H1 (cell line): ENCODE data around the gene POU4F2. TPM values are rescaled to one million over a fixed set of nuclear protein-coding genes. Genes with fewer than 3 reads are reported as not detected.

Experiments used
- CTCF ChIA-PET: fragments of 300-600 bp; sonication (Branson Sonifier 250); formaldehyde crosslinking; loops from one replicate; lab custom pipeline; 2021; ENCODE audit not compliant: partially characterized antibody; lab: Charles Lee
- POLR2A ChIA-PET: fragments of 300-600 bp; sonication (Branson Sonifier 250); formaldehyde crosslinking; loops from one replicate; lab custom pipeline; 2021; ENCODE audit warnings: inconsistent platforms; ENCODE audit not compliant: partially characterized antibody; lab: Charles Lee
- DNase-seq, 2 experiments: peaks; one replicate each; pipeline versions ENCODE4 v3.0.0 to v3.0.0-alpha.2; 2010 to 2022; ENCODE audit warnings: low spot score in 2 of 2, low read depth in 1 of 2, mixed read lengths in 1 of 2
- FAIRE-seq: peaks from 2 replicates; lab custom pipeline; 2011; peaks lifted over from hg19 to GRCh38; lab: Jason Lieb, UNC
- H2AFZ ChIP-seq: 2 replicates; pipeline ENCODE4 v1.8.1; 2012; ENCODE audit warnings: low read length, inconsistent platforms
- H2AK5ac ChIP-seq: 2 replicates; pipeline ENCODE4 v1.6.1; 2013; ENCODE audit warnings: low read depth, low read length
- H2BK120ac ChIP-seq: replicated peaks from 2 replicates; pipeline ENCODE3; 2013; ENCODE audit warnings: low read depth, low read length, inconsistent platforms
- H2BK12ac ChIP-seq: 2 replicates; pipeline ENCODE4 v1.6.1; 2013; ENCODE audit warnings: low read depth, low read length
- H2BK15ac ChIP-seq: 2 replicates; pipeline ENCODE4 v1.6.1; 2013; ENCODE audit warnings: low read length
- H2BK20ac ChIP-seq: 2 replicates; pipeline ENCODE4 v1.6.1; 2013; ENCODE audit warnings: low read length
- H2BK5ac ChIP-seq: 2 replicates; pipeline ENCODE4 v1.6.1; 2013; ENCODE audit warnings: low read depth, low read length
- H3K14ac ChIP-seq: 2 replicates; pipeline ENCODE4 v1.6.1; 2013; ENCODE audit warnings: inconsistent platforms; ENCODE audit not compliant: insufficient read length
- H3K18ac ChIP-seq: 2 replicates; pipeline ENCODE4 v1.6.1; 2013; ENCODE audit warnings: low read length; ENCODE audit errors: extremely low read depth
- H3K23ac ChIP-seq: 2 replicates; pipeline ENCODE4 v1.6.1; 2013; ENCODE audit warnings: inconsistent platforms; ENCODE audit not compliant: insufficient read length
- H3K23me2 ChIP-seq: 2 replicates; pipeline ENCODE4 v1.6.1; 2013; ENCODE audit warnings: low read depth, low read length
- H3K27ac ChIP-seq: 2 replicates; pipeline ENCODE4 v1.6.1; 2011; ENCODE audit warnings: low read depth, low read length, inconsistent platforms
- H3K27me3 ChIP-seq, 4 experiments: replicated peaks in 1 of 4; 1 replicate in 1 of 4; 2 replicates in 3 of 4; pipeline versions ENCODE4 v1.6.1 to v1.8.1; 2011 to 2013; ENCODE audit warnings: low read length in 3 of 4, mild to moderate bottlenecking in 3 of 4, inconsistent platforms in 2 of 4, mixed read lengths in 2 of 4, moderate library complexity in 1 of 4; ENCODE audit not compliant: control insufficient read depth in 3 of 4, insufficient read depth in 3 of 4; ENCODE audit errors: extremely low read depth in 1 of 4
- H3K36me3 ChIP-seq, 4 experiments: 2 replicates each; pipeline versions ENCODE4 v1.6.1 to v1.8.1; 2011 to 2013; ENCODE audit warnings: mild to moderate bottlenecking in 4 of 4, low read length in 3 of 4, moderate library complexity in 2 of 4, control low read depth in 1 of 4, inconsistent platforms in 1 of 4; ENCODE audit not compliant: insufficient read depth in 4 of 4, control insufficient read depth in 2 of 4
- H3K4ac ChIP-seq: replicated peaks from 2 replicates; pipeline ENCODE3; 2013; ENCODE audit warnings: low read length, low read depth, mixed read lengths, inconsistent platforms; ENCODE audit not compliant: insufficient read length
- H3K4me1 ChIP-seq, 4 experiments: replicated peaks in 1 of 4; 1 replicate in 1 of 4; 2 replicates in 3 of 4; pipeline versions ENCODE4 v1.6.1 to v1.8.1; 2011 to 2013; ENCODE audit warnings: low read length in 3 of 4, inconsistent platforms in 2 of 4, mixed read lengths in 1 of 4; ENCODE audit not compliant: insufficient read depth in 4 of 4, control insufficient read depth in 3 of 4
- H3K4me2 ChIP-seq, 2 experiments: 2 replicates each; pipeline versions ENCODE4 v1.6.1 to v1.8.1; 2011 to 2013; ENCODE audit warnings: low read depth in 2 of 2, low read length in 2 of 2, control low read depth in 1 of 2, inconsistent platforms in 1 of 2, mild to moderate bottlenecking in 1 of 2; ENCODE audit not compliant: insufficient read depth in 1 of 2
- H3K4me3 ChIP-seq, 4 experiments: fragments of 200-600, 300-600 bp in 1 of 4; sonication (generic), shearing (Covaris generic), sonication (Bioruptor Twin) in 1 of 4; 2 replicates each; pipeline versions ENCODE4 v1.5.1 to v1.8.1; 2011 to 2016; ENCODE audit warnings: low read length in 4 of 4, low read depth in 3 of 4, control low read depth in 2 of 4, inconsistent platforms in 2 of 4, mild to moderate bottlenecking in 2 of 4, mixed read lengths in 1 of 4, moderate library complexity in 1 of 4; ENCODE audit not compliant: insufficient read depth in 2 of 4; ENCODE audit errors: extremely low read depth in 1 of 4
- H3K56ac ChIP-seq: replicated peaks from 2 replicates; pipeline ENCODE3; 2013; ENCODE audit warnings: low read depth, mild to moderate bottlenecking, mixed read lengths, low read length, inconsistent platforms; ENCODE audit not compliant: insufficient read length
- H3K79me1 ChIP-seq: 2 replicates; pipeline ENCODE4 v1.6.1; 2013; ENCODE audit warnings: low read depth, low read length, control low read depth
- H3K79me2 ChIP-seq, 2 experiments: 2 replicates each; pipeline versions ENCODE4 v1.6.1 to v1.8.1; 2012 to 2013; ENCODE audit warnings: low read length in 2 of 2, mild to moderate bottlenecking in 2 of 2, inconsistent platforms in 1 of 2; ENCODE audit not compliant: insufficient read depth in 2 of 2, control insufficient read depth in 1 of 2
- H3K9ac ChIP-seq, 4 experiments: replicated peaks in 1 of 4; 1 replicate in 1 of 4; 2 replicates in 3 of 4; pipeline versions ENCODE4 v1.6.1 to v1.8.1; 2011 to 2013; ENCODE audit warnings: low read depth in 3 of 4, low read length in 3 of 4, control low read depth in 2 of 4, mild to moderate bottlenecking in 2 of 4, moderate library complexity in 2 of 4, inconsistent platforms in 1 of 4; ENCODE audit errors: extremely low read depth in 1 of 4
- H3K9me3 ChIP-seq, 2 experiments: 2 replicates each; pipeline versions ENCODE4 v1.6.1 to v1.8.1; 2012 to 2013; ENCODE audit warnings: mild to moderate bottlenecking in 2 of 2, moderate library complexity in 2 of 2, control low read depth in 1 of 2, inconsistent platforms in 1 of 2, low read depth in 1 of 2, low read length in 1 of 2, mixed read lengths in 1 of 2; ENCODE audit not compliant: insufficient read depth in 2 of 2
- H4K20me1 ChIP-seq, 2 experiments: replicated peaks in 1 of 2; 2 replicates each; pipeline versions ENCODE3 to v1.8.1; 2011 to 2013; ENCODE audit warnings: inconsistent platforms in 2 of 2, low read length in 2 of 2, mild to moderate bottlenecking in 1 of 2; ENCODE audit not compliant: insufficient read depth in 2 of 2, control insufficient read depth in 1 of 2
- H4K5ac ChIP-seq: 2 replicates; pipeline ENCODE4 v1.6.1; 2013; ENCODE audit warnings: low read length, low read depth, mixed read lengths, inconsistent platforms; ENCODE audit not compliant: insufficient read length
- H4K8ac ChIP-seq: 2 replicates; pipeline ENCODE4 v1.8.0; 2013; ENCODE audit warnings: mild to moderate bottlenecking, moderate library complexity, low read length, inconsistent platforms; ENCODE audit not compliant: insufficient read depth; ENCODE audit errors: extremely low read depth
- H4K91ac ChIP-seq: replicated peaks from 2 replicates; pipeline ENCODE3; 2013; ENCODE audit warnings: low read length, mixed read lengths, inconsistent platforms; ENCODE audit not compliant: insufficient read length
- ATF2 ChIP-seq: IDR thresholded peaks from 2 replicates; pipeline ENCODE4 v1.6.1; 2012; ENCODE audit warnings: low read length, inconsistent platforms
- EGR1 ChIP-seq: IDR thresholded peaks from 2 replicates; pipeline ENCODE4 v1.6.1; 2011; ENCODE audit warnings: low read depth, low read length, borderline replicate concordance
- KDM4A ChIP-seq: IDR thresholded peaks from one replicate; pipeline ENCODE4 v1.7.1; 2012; ENCODE audit warnings: low read depth, mild to moderate bottlenecking, moderate library complexity, low read length, inconsistent platforms; ENCODE audit not compliant: severe bottlenecking
- SAP30 ChIP-seq: fragments of 300-600 bp; sonication (generic); IDR thresholded peaks from 2 replicates; pipeline ENCODE4 v1.7.1; 2012; ENCODE audit warnings: low read length, moderate library complexity, mild to moderate bottlenecking, inconsistent platforms; ENCODE audit not compliant: insufficient read depth, insufficient replicate concordance
- SIN3A ChIP-seq, 2 experiments: IDR thresholded peaks in 1 of 2; conservative IDR thresholded peaks in 1 of 2; 2 replicates each; pipeline ENCODE4 v1.6.1; 2011 to 2012; ENCODE audit warnings: low read length in 2 of 2, improper control_type of control experiment in 1 of 2, low read depth in 1 of 2, mild to moderate bottlenecking in 1 of 2
- SUZ12 ChIP-seq: fragments of 200-600 bp; sonication (generic); IDR thresholded peaks from 2 replicates; pipeline ENCODE4 v1.6.1; 2012; ENCODE audit warnings: mild to moderate bottlenecking, inconsistent platforms, low read length, moderate library complexity, mixed read lengths
- YY1 ChIP-seq: IDR thresholded peaks from 2 replicates; pipeline ENCODE4 v1.6.1; 2011; ENCODE audit warnings: low read depth, mild to moderate bottlenecking, low read length
- WGBS, 2 experiments: shearing (Covaris generic) in 1 of 2; methylation state at CpG; one replicate each; pipeline versions ENCODE4 v1.1.6 to v1.1.7; 2013 to 2015; ENCODE audit warnings: low lambda C conversion rate in 2 of 2, mixed read lengths in 2 of 2, inconsistent platforms in 1 of 2, low coverage in 1 of 2, missing lambda C conversion rate in 1 of 2; ENCODE audit not compliant: insufficient replicate concordance in 2 of 2, insufficient coverage in 1 of 2, insufficient read length in 1 of 2; ENCODE audit errors: extremely low coverage in 1 of 2, missing lambda C conversion rate in 1 of 2; 5-methylcytosine and 5-hydroxymethylcytosine counted together
- polyA plus RNA-seq, 7 experiments: library from polyadenylated mRNA; depleted of rRNA in 3 of 7; stranded (reverse) in 5 of 7; unstranded in 2 of 7; fragments of >200 nt in 5 of 7; fragments of 200-250 nt in 2 of 7; gene quantifications; 1 replicate in 5 of 7; 2 replicates in 1 of 7; 4 replicates in 1 of 7; pipeline versions ENCODE4 v1.2.1 to v1.2.3, GENCODE V29; 2011 to 2013; ENCODE audit warnings: missing spikeins in 2 of 7, mixed read lengths in 2 of 7
- total RNA-seq: library from RNA; stranded (reverse); fragmentation: NEBNext Ultra II Directional; extraction: Animal tissue kit (Norgen Biotek cat#: 25700); gene quantifications from 2 replicates; pipeline ENCODE4 v1.2.1, GENCODE V29; 2021

The POU4F2 gene
- total and polyA plus RNA-seq, 2 of the 8 experiments (the other 6 are each of a cell fraction or from before 2014, with no cell fraction given), result not detected

- H3K56ac ChIP-seq, result no peak overlapping the region
- 1% methylated on average over 38 of the region's 46 CpGs; no CpG with 5 or more reads in 1 of the 2 experiments for WGBS, 2 experiments
- no peak overlapping the region for H3K4ac ChIP-seq
- H3K14ac ChIP-seq, result no peak overlapping the region
- no peak overlapping the region for H3K18ac ChIP-seq
- no peak overlapping the region for H4K91ac ChIP-seq
- H3K4me3 ChIP-seq, result peak overlapping the region; percentile 18 to 60 (median 26); a peak in 6 of 8 replicates
- H3K36me3 ChIP-seq, result no peaks in the 10 kb centered on the region
- no peak overlapping the region for H4K8ac ChIP-seq
- FAIRE-seq (no peak), DNase-seq (peak in 1 of 2 experiments; percentile 67)
- POLR2A ChIA-PET, result interaction anchor here (0.7 to 1.9 kb wide), 3 partner anchors 9 to 23 kb away, joined by 3 to 9 read pairs (median 4); partner anchors contain the start of gene POU4F2
- H2BK120ac ChIP-seq, result no peak overlapping the region
- H2BK20ac ChIP-seq, result no peak overlapping the region
- H3K23ac ChIP-seq, result no peak overlapping the region
- no peak overlapping the region for H2AK5ac ChIP-seq
- H3K27ac ChIP-seq, result no peak overlapping the region
- peaks cover 0 to 6% (median 1%) of the 10 kb centered on the region in 4 experiments; a peak in 2 of 7 replicates for H3K4me1 ChIP-seq
- H3K4me2 ChIP-seq, result peak overlapping the region; percentile 53 to 68
- no peak overlapping the region for H2BK15ac ChIP-seq
- no peak overlapping the region for H3K9ac ChIP-seq
- H4K20me1 ChIP-seq, result peaks cover 6 to 12% of the 10 kb centered on the region in 2 experiments
- no peaks in the 10 kb centered on the region for H3K79me2 ChIP-seq
- H3K9me3 ChIP-seq, result no peaks in the 10 kb centered on the region
- peaks cover 5% of the 10 kb centered on the region; the same call in 1 of the 2 replicates for H3K23me2 ChIP-seq
- no peak overlapping the region for H2BK5ac ChIP-seq
- CTCF ChIA-PET, result interaction anchor here (0.6 to 1.7 kb wide), 9 partner anchors 9 to 449 kb away, joined by 3 to 5 read pairs (median 4); partner anchors contain the start of gene POU4F2
- no peak overlapping the region for H2BK12ac ChIP-seq
- H3K27me3 ChIP-seq, result peaks cover 75 to 99% (median 89%) of the 10 kb centered on the region in 4 experiments
- no peak overlapping the region for H2AFZ ChIP-seq
- no peaks in the 10 kb centered on the region for H3K79me1 ChIP-seq
- H4K5ac ChIP-seq, result no peak overlapping the region
- TF ChIP-seq EGR1 (0 out of 2 replicates have a peak, but pooled peaks have one; percentile 25), SAP30 (peak; percentile 26), SUZ12 (peak; percentile 90), KDM4A (peak; percentile 51), ATF2 (no peak), SIN3A (conservative IDR thresholded peaks at IDR 0.05 in 1 of 2, IDR thresholded peaks at IDR 0.05 in 1 of 2; ENCODE audit: low read depth in 1 of 2, low read length in 2 of 2) (0 out of 4 replicates have a peak, but pooled peaks of 1 of the 2 experiments have one; percentile 38), YY1 (no peak)
These were observed 9.1 kb downstream of the POU4F2 start for GRCh38 chr4:146647615-146648460.
